Hepatocyte (in vitro differentiated cells): ENCODE results near the gene HECTD2.

Experiments used
- CTCF ChIP-seq: fragments of 200-600 bp; sonication (generic); IDR thresholded peaks from 2 replicates; pipeline ENCODE4 v1.5.1; 2016; ENCODE audit warnings: antibody characterized with exemption, mild to moderate bottlenecking; ENCODE audit not compliant: poor library complexity
- EZH2 ChIP-seq: fragments of 200-600 bp; sonication (generic); IDR thresholded peaks from 2 replicates; pipeline ENCODE4 v1.6.1; 2016; ENCODE audit warnings: antibody characterized with exemption, mild to moderate bottlenecking, borderline replicate concordance

DNA sequence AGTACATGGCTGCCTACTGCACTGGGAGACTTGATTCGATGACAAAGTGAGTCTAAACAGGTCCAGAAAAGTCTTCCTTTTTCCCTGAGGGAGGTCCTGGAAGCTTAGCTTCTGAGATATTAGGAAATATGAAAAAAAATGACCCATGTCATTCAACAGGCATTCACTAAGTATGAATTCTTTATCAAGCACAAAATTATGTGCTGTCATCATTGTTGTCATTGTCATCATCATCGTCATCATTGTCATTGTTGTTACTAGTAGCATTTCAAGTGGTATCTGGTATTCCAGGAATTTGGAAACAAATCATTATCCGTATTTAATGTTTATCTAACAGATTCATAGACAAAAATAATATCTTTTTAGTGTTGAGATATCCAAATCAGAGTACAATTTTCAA, 49.7 kb upstream of the HECTD2 start:
- TF ChIP-seq CTCF = no peak
- TF ChIP-seq EZH2 = no peak
